G401.6 (cell line): ENCODE data around the gene TNF.
"Not testable (repeated sequence)": the region's sequence is repeated elsewhere in the genome, so short reads cannot be mapped to it uniquely, and the experiment has no call there.

Experiments
- FAIRE-seq: peaks from 2 replicates; lab custom pipeline; 2012; peaks lifted over from hg19 to GRCh38; lab: Jason Lieb, UNC

The TNF gene

GRCh38 chr6:31544676-31545075, 30.7 kb upstream of the TNF start:
- no peak for FAIRE-seq

GRCh38 chr6:31545291-31545690, 30.1 kb upstream of the TNF start:
- no peak for FAIRE-seq

- peak; percentile 83 for FAIRE-seq
Observed at GRCh38 chr6:31546339-31546957, 28.9 kb upstream of the TNF start, which contains the start of gene ATP6V1G2. TSS of gene ATP6V1G2 (minus strand) at chr6:31546608. CDS start at chr6:31546559, 49 bp downstream.

GRCh38 chr6:31546958-31547726, 28.2 kb upstream of the TNF start, which contains the start of gene NFKBIL1:
TSS of gene NFKBIL1 (plus strand) at chr6:31547608. CDS start at chr6:31547695, 87 bp downstream.
- peak; percentile 88 for FAIRE-seq

- FAIRE-seq: no peak
Observed at GRCh38 chr6:31547727-31548543, 27.4 kb upstream of the TNF start.

- FAIRE-seq: no peak
Observed at GRCh38 chr6:31548544-31548873, 26.9 kb upstream of the TNF start.

GRCh38 chr6:31551371-31551770, 24.0 kb upstream of the TNF start:
- FAIRE-seq: not testable (repeated sequence)

- FAIRE-seq: no peak
Observed at GRCh38 chr6:31556307-31556706, 19.1 kb upstream of the TNF start.

GRCh38 chr6:31557443-31558317, 17.7 kb upstream of the TNF start:
- no peak for FAIRE-seq

- no peak for FAIRE-seq
Observed at GRCh38 chr6:31558318-31558625, 17.1 kb upstream of the TNF start.

- no peak for FAIRE-seq
Observed at GRCh38 chr6:31558631-31559500, 16.5 kb upstream of the TNF start.

GRCh38 chr6:31559606-31559957, 15.8 kb upstream of the TNF start:
- no peak for FAIRE-seq

- no peak for FAIRE-seq
Observed at GRCh38 chr6:31559958-31560696, 15.2 kb upstream of the TNF start.

GRCh38 chr6:31560697-31561058, 14.7 kb upstream of the TNF start:
- FAIRE-seq: no peak

- FAIRE-seq: no peak
Observed at GRCh38 chr6:31567531-31568370, 7.6 kb upstream of the TNF start.

- FAIRE-seq: no peak
Observed at GRCh38 chr6:31568537-31568961, 6.8 kb upstream of the TNF start.

GRCh38 chr6:31569861-31570536, 5.4 kb upstream of the TNF start:
- FAIRE-seq: no peak

- FAIRE-seq: no peak
Observed at GRCh38 chr6:31572041-31572911, 3.1 kb upstream of the TNF start, which contains the start of gene LTA. TSS of gene LTA (plus strand) at chr6:31572289. CDS start at chr6:31572743, 454 bp downstream.
